ENCODE results near the gene LEKR1. TPM values are rescaled to one million over a fixed set of nuclear protein-coding genes. Genes with fewer than 3 reads are reported as not detected.
"Not testable (repeated sequence)": the region's sequence is repeated elsewhere in the genome, so short reads cannot be mapped to it uniquely, and the experiment has no call there.

Gene LEKR1
- total RNA-seq, 1 donor from 2014 or later = under 0.01 TPM

DNA sequence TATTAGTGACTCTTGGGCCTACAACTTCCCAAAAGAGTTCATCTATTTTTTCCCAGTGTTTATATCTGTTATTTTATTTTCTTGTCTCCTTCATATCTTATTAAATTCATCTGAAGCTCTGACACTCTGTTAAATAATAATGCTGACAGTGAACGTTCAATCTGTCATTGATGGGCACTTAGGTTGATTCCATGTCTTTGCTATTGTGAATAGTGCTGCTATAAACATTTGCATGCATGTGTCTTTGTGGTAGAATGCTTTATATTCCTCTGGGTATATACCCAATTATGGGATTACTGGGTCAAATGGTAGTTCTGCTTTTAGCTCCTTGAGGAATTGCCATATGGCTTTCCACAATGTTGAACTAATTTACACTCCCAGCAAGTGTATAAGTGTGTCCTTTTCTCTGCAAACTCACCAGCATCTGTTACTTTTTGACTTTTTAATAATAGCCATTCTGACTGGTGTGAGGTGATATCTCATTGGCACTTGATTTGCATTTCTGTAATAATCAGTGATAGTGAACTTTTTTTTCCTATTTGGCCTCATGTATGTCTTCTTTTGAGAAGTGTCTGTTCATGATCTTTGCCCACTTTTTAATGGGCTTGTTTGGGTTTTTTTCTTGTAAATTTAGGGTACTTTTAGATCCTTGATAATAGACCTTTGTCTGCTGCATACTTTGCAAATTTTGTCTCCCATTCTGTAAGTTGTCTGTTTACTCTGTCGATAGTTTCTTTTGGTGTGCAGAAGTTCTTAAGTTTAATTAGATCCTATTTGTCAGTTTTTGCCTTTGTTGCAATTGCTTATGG, 122.5 kb downstream of the LEKR1 start:
- TF ChIP-seq CTCF (IDR thresholded peaks at IDR 0.05; ENCODE audit: insufficient read depth, low read length, severe bottlenecking) = no peak
- Histone ChIP-seq H3K36me3 (ENCODE audit: control insufficient read depth, insufficient read depth, low read length) (no peaks in the 10 kb centered on the region), H3K4me3 (ENCODE audit: low read depth, low read length) (no peak overlapping the region), H3K27me3 (ENCODE audit: control insufficient read depth, insufficient read depth, low read length) (no peaks in the 10 kb centered on the region)
- DNase-seq (ENCODE audit: low read depth) (no peak), FAIRE-seq (no peak)

- FAIRE-seq (no peak), DNase-seq (ENCODE audit: low read depth) (no peak)
- no peaks in the 10 kb centered on the region for H3K36me3 ChIP-seq (ENCODE audit: control insufficient read depth, insufficient read depth, low read length)
- H3K27me3 ChIP-seq (ENCODE audit: control insufficient read depth, insufficient read depth, low read length) = no peaks in the 10 kb centered on the region
- no peak for TF ChIP-seq CTCF (IDR thresholded peaks at IDR 0.05; ENCODE audit: insufficient read depth, low read length, severe bottlenecking)
- H3K4me3 ChIP-seq (ENCODE audit: low read depth, low read length) = no peak overlapping the region
Measured at GRCh38 chr3:156952011-156952410, 125.9 kb downstream of the LEKR1 start.

DNA sequence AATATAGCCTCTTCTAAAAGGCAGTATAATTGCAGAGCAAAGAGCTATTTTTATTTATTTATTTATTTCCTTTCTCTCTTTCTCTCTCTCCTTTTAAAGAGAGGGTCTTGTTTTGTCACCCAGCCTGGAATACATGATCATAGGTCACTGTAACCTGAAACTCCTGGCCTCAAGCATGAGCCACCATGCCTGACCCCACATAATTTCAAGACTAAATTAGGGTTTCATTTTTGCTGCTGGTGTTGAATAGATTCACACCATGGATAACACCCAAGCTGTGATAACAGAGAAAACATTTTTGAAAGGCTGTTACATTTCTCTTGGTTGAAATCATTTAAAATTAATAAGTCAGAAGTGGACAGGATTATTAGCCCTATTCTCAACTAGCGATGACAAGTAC, 131.6 kb downstream of the LEKR1 start:
- Histone ChIP-seq H3K27me3 (ENCODE audit: control insufficient read depth, insufficient read depth, low read length) (no peaks in the 10 kb centered on the region), H3K4me3 (ENCODE audit: low read depth, low read length) (no peak overlapping the region), H3K36me3 (ENCODE audit: control insufficient read depth, insufficient read depth, low read length) (no peaks in the 10 kb centered on the region)
- no peak for FAIRE-seq
- no peak for TF ChIP-seq CTCF (IDR thresholded peaks at IDR 0.05; ENCODE audit: insufficient read depth, low read length, severe bottlenecking)
- no peak for DNase-seq (ENCODE audit: low read depth)

- Histone ChIP-seq H3K36me3 (ENCODE audit: control insufficient read depth, insufficient read depth, low read length) (no peaks in the 10 kb centered on the region), H3K4me3 (ENCODE audit: low read depth, low read length) (no peak overlapping the region), H3K27me3 (ENCODE audit: control insufficient read depth, insufficient read depth, low read length) (no peaks in the 10 kb centered on the region)
- TF ChIP-seq CTCF (IDR thresholded peaks at IDR 0.05; ENCODE audit: insufficient read depth, low read length, severe bottlenecking) = no peak
- DNase-seq (ENCODE audit: low read depth) = peak; percentile 21
- no peak for FAIRE-seq
Measured at GRCh38 chr3:156963096-156963495, 136.9 kb downstream of the LEKR1 start.

DNA sequence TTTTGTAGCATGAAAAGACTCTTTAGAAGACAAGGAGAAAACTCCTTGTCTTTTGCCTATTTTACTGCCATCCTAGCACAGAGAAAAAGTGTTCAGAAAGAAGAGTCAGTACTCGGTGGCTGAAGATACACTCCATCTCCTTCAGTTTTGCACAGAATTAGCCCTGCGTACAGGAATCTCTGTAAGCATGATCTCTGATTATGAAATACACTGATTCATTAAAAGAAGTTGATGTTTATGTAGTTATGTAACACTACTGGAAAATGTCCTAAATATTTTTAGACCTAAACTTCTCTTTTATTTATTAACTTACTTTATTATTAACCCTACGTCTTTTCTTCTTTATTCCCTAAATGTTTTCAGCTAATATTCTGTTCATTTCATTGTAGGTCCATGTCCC, 138.4 kb downstream of the LEKR1 start:
- no peak for TF ChIP-seq CTCF (IDR thresholded peaks at IDR 0.05; ENCODE audit: insufficient read depth, low read length, severe bottlenecking)
- peak; percentile 7 for DNase-seq (ENCODE audit: low read depth)
- FAIRE-seq = no peak
- no peaks in the 10 kb centered on the region for H3K36me3 ChIP-seq (ENCODE audit: control insufficient read depth, insufficient read depth, low read length)
- H3K4me3 ChIP-seq (ENCODE audit: low read depth, low read length) = no peak overlapping the region
- H3K27me3 ChIP-seq (ENCODE audit: control insufficient read depth, insufficient read depth, low read length) = no peaks in the 10 kb centered on the region

DNA sequence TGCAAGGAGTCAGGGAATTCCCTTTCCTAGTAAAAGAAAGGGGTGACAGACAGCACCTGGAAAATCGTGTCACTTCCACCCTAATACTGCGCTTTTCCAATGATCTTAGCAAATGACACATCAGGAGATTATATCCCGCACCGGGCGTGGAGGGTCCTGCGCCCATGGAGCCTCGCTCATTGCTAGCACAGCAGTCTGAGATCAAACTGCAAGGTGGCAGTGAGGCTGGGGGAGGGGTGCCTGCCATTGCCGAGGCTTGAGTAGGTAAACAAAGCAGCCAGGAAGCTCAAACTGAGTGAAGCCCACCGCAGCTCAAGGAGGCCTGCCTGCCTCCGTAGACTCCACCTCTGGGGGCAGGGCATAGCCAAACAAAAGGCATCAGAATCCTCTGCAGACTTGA, 140.2 kb downstream of the LEKR1 start:
- not testable (repeated sequence) for H3K4me3 ChIP-seq (ENCODE audit: low read depth, low read length); H3K36me3 ChIP-seq (ENCODE audit: control insufficient read depth, insufficient read depth, low read length); FAIRE-seq; DNase-seq (ENCODE audit: low read depth); H3K27me3 ChIP-seq (ENCODE audit: control insufficient read depth, insufficient read depth, low read length)
